ENCODE measurements around the gene E2F4.

DNA sequence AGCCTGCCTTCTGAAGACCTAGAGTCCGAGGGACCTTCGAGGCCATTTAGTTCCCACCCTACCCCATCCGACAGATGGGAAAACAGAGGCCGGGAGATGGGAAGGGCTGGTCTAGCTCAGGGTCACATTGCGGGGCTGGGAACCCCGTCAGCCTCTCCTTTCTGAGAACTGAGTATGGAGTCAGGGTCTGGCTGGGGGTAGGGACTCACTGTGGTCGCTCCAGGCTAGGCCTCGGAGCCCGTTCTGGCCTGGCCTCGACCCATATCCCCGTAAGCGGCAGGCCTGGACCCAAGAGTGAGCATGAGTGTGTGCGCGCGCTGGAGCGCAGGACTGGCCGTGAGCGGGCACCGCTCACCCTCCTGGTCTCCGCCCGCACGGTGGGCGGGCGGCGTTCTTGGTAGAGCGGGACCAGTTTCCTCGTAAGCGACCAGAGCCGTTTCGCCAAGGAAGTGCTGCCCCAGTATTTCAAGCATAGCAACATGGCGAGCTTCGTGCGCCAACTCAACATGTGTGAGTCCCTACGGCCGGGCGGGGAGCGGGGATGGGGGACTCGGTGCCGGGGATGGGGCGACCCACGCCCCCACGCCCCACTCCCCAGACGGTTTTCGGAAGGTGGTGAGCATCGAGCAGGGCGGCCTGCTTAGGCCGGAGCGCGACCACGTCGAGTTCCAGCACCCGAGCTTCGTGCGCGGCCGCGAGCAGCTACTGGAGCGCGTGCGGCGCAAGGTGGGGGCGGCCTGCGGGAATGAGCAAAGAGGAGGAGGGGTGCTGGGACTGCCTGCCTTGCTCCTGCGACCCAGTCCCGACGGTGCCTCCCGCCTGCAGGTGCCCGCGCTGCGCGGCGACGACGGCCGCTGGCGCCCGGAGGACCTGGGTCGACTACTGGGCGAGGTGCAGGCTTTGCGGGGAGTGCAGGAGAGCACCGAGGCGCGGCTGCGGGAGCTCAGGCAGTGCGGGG, 26.6 kb upstream of the E2F4 start:
- TF ChIP-seq, protein P1, sequence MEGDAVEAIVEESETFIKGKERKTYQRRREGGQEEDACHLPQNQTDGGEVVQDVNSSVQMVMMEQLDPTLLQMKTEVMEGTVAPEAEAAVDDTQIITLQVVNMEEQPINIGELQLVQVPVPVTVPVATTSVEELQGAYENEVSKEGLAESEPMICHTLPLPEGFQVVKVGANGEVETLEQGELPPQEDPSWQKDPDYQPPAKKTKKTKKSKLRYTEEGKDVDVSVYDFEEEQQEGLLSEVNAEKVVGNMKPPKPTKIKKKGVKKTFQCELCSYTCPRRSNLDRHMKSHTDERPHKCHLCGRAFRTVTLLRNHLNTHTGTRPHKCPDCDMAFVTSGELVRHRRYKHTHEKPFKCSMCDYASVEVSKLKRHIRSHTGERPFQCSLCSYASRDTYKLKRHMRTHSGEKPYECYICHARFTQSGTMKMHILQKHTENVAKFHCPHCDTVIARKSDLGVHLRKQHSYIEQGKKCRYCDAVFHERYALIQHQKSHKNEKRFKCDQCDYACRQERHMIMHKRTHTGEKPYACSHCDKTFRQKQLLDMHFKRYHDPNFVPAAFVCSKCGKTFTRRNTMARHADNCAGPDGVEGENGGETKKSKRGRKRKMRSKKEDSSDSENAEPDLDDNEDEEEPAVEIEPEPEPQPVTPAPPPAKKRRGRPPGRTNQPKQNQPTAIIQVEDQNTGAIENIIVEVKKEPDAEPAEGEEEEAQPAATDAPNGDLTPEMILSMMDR (IDR thresholded peaks at IDR 0.05; ENCODE audit: insufficient read depth, low read length, poor library complexity, severe bottlenecking), result no peak
- no peak for TF ChIP-seq EZH2phosphoT487 (conservative IDR thresholded peaks at IDR 0.05; ENCODE audit: low read length)

Measured in SU-DHL-6 (cell line).